ENCODE data around the gene TRAPPC14. TPM values are rescaled to one million over a fixed set of nuclear protein-coding genes. Genes with fewer than 3 reads are reported as not detected.

The TRAPPC14 gene
- total RNA-seq, 3 donors from 2014 or later, result 3.4 to 16.1 (median 12.6) TPM

GRCh38 chr7:100142461-100142860 lies 16.1 kb downstream of the TRAPPC14 start:
- no peaks in the 10 kb centered on the region for H3K27me3 ChIP-seq
- H3K36me3 ChIP-seq, result no peaks in the 10 kb centered on the region
- TF ChIP-seq, protein P1, sequence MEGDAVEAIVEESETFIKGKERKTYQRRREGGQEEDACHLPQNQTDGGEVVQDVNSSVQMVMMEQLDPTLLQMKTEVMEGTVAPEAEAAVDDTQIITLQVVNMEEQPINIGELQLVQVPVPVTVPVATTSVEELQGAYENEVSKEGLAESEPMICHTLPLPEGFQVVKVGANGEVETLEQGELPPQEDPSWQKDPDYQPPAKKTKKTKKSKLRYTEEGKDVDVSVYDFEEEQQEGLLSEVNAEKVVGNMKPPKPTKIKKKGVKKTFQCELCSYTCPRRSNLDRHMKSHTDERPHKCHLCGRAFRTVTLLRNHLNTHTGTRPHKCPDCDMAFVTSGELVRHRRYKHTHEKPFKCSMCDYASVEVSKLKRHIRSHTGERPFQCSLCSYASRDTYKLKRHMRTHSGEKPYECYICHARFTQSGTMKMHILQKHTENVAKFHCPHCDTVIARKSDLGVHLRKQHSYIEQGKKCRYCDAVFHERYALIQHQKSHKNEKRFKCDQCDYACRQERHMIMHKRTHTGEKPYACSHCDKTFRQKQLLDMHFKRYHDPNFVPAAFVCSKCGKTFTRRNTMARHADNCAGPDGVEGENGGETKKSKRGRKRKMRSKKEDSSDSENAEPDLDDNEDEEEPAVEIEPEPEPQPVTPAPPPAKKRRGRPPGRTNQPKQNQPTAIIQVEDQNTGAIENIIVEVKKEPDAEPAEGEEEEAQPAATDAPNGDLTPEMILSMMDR (IDR thresholded peaks at IDR 0.05), result no peak
- TF ChIP-seq POLR2A (IDR thresholded peaks at IDR 0.05), result no peak
- no peak for TF ChIP-seq POLR2AphosphoS5 (IDR thresholded peaks at IDR 0.05)
- intact Hi-C loops (cut with DNase I; ENCODE audit: low total_unique reads), result loop anchor here (10.0 kb wide), 1 partner anchor 58 kb away; the partner anchor contains the start of genes COPS6 and ZNF3
- H3K4me3 ChIP-seq, result no peak overlapping the region
- H3K4me1 ChIP-seq, result no peaks in the 10 kb centered on the region
- H3K27ac ChIP-seq, result no peak overlapping the region
- no peaks in the 10 kb centered on the region for H3K9me3 ChIP-seq
- no peak for DNase-seq (ENCODE audit: low spot score in 2 of 2)

GRCh38 chr7:100141555-100141949 lies 17.0 kb downstream of the TRAPPC14 start:
- intact Hi-C loops (cut with DNase I; ENCODE audit: low total_unique reads), result loop anchor here (10.0 kb wide), 1 partner anchor 57 kb away; the partner anchor contains the start of genes COPS6 and ZNF3
- Histone ChIP-seq H3K9me3 (no peaks in the 10 kb centered on the region), H3K4me3 (no peak overlapping the region), H3K27me3 (no peaks in the 10 kb centered on the region), H3K36me3 (no peaks in the 10 kb centered on the region), H3K4me1 (no peaks in the 10 kb centered on the region), H3K27ac (no peak overlapping the region)
- TF ChIP-seq POLR2A (IDR thresholded peaks at IDR 0.05) (no peak), POLR2AphosphoS5 (IDR thresholded peaks at IDR 0.05) (no peak)
- TF ChIP-seq, protein P1 (IDR thresholded peaks at IDR 0.05), result no peak
- no peak for DNase-seq (ENCODE audit: low spot score in 2 of 2)

- Histone ChIP-seq H3K36me3 (no peaks in the 10 kb centered on the region), H3K9me3 (no peaks in the 10 kb centered on the region), H3K27ac (no peak overlapping the region), H3K4me3 (no peak overlapping the region), H3K27me3 (no peaks in the 10 kb centered on the region), H3K4me1 (no peaks in the 10 kb centered on the region)
- no peak for TF ChIP-seq POLR2AphosphoS5 (IDR thresholded peaks at IDR 0.05)
- TF ChIP-seq POLR2A (IDR thresholded peaks at IDR 0.05), result no peak
- TF ChIP-seq, protein P1 (IDR thresholded peaks at IDR 0.05), result no peak
- intact Hi-C loops (cut with DNase I; ENCODE audit: low total_unique reads), result no loop called here
- no peak for DNase-seq (ENCODE audit: low spot score in 2 of 2)
Measured at GRCh38 chr7:100137851-100138760, 20.4 kb downstream of the TRAPPC14 start.

GRCh38 chr7:100132697-100133151 lies 25.8 kb downstream of the TRAPPC14 start:
- Histone ChIP-seq H3K27me3 (no peaks in the 10 kb centered on the region), H3K27ac (no peak overlapping the region), H3K36me3 (no peaks in the 10 kb centered on the region), H3K4me1 (no peaks in the 10 kb centered on the region), H3K4me3 (no peak overlapping the region), H3K9me3 (no peaks in the 10 kb centered on the region)
- intact Hi-C loops (cut with DNase I; ENCODE audit: low total_unique reads), result no loop called here
- TF ChIP-seq POLR2AphosphoS5 (IDR thresholded peaks at IDR 0.05), result no peak
- TF ChIP-seq, protein P1 (IDR thresholded peaks at IDR 0.05), result peak; percentile 27 to 84 (median 73)
- no peak for DNase-seq (ENCODE audit: low spot score in 2 of 2)

DNA sequence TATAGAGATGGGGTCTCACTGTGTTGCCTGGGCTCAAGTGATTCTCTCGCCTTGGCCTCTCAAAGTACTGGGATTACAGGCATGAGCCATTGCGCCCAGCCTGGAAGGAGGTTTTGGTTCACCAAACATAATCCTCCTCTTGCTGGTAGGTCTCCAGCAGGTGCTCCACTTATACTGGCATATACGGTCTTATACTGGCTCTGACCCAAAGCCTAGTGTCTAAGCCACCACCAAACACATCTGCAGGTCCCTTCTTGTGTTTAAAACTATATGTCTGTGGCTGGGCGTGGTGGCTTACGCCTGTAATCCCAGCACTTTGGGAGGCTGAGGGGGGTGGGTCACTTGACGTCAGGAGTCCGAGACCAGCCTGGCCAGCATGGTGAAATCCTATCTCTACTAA lies 26.4 kb downstream of the TRAPPC14 start:
- intact Hi-C loops (cut with DNase I; ENCODE audit: low total_unique reads), result no loop called here
- no peak for DNase-seq (ENCODE audit: low spot score in 2 of 2)
- TF ChIP-seq POLR2AphosphoS5 (IDR thresholded peaks at IDR 0.05), result no peak
- no peak for TF ChIP-seq POLR2A (IDR thresholded peaks at IDR 0.05)
- TF ChIP-seq, protein P1 (IDR thresholded peaks at IDR 0.05), result no peak

More for the DNA sequence above, 26.4 kb downstream of the TRAPPC14 start:
- no peaks in the 10 kb centered on the region for H3K27me3 ChIP-seq
- no peak overlapping the region for H3K27ac ChIP-seq
- H3K4me1 ChIP-seq, result no peaks in the 10 kb centered on the region
- no peaks in the 10 kb centered on the region for H3K9me3 ChIP-seq
- no peak overlapping the region for H3K4me3 ChIP-seq
- H3K36me3 ChIP-seq, result no peaks in the 10 kb centered on the region

All from breast epithelium (tissue), 4 donors.